NB4 (cell line): Measurements from ENCODE around the gene NTM.

Source experiments
- DNase-seq: peaks from one replicate; pipeline ENCODE4 v3.0.0; 2010; ENCODE audit warnings: low read depth
- H3K4me3 ChIP-seq: one replicate; pipeline ENCODE4 v1.5.1; 2011; ENCODE audit warnings: mild to moderate bottlenecking, low read depth, low read length, moderate library complexity
- CTCF ChIP-seq: IDR thresholded peaks from one replicate; pipeline ENCODE4 v1.5.1; 2012; ENCODE audit warnings: low read depth, low read length
- MAX ChIP-seq: IDR thresholded peaks from 2 replicates; pipeline ENCODE4 v1.6.1; 2011; ENCODE audit warnings: low read depth, low read length
- MYC ChIP-seq: IDR thresholded peaks from 2 replicates; pipeline ENCODE4 v1.6.1; 2011; ENCODE audit warnings: low read depth, low read length
- POLR2A ChIP-seq: IDR thresholded peaks from 2 replicates; pipeline ENCODE4 v1.6.1; 2011; ENCODE audit warnings: mild to moderate bottlenecking; ENCODE audit not compliant: insufficient read length; ENCODE audit errors: extremely low read depth

Gene NTM

GRCh38 chr11:131654849-131655248, 284.4 kb downstream of the NTM start:
- DNase-seq: no peak
- H3K4me3 ChIP-seq: no peak overlapping the region
- no peak for TF ChIP-seq MYC
- no peak for TF ChIP-seq MAX
- no peak for TF ChIP-seq CTCF
- no peak for TF ChIP-seq POLR2A

GRCh38 chr11:131656179-131656838, 285.9 kb downstream of the NTM start:
- DNase-seq: no peak
- no peak overlapping the region for H3K4me3 ChIP-seq
- no peak for TF ChIP-seq CTCF
- no peak for TF ChIP-seq MAX
- TF ChIP-seq MYC: no peak
- no peak for TF ChIP-seq POLR2A

GRCh38 chr11:131656839-131657211, 286.4 kb downstream of the NTM start:
- no peak for DNase-seq
- H3K4me3 ChIP-seq: no peak overlapping the region
- TF ChIP-seq MYC (no peak), CTCF (no peak), POLR2A (no peak), MAX (no peak)

GRCh38 chr11:131658414-131658813, 288.0 kb downstream of the NTM start:
- TF ChIP-seq MAX (no peak), POLR2A (no peak), MYC (no peak)
- no peak overlapping the region for H3K4me3 ChIP-seq
- no peak for DNase-seq

- TF ChIP-seq MYC (no peak), POLR2A (no peak), MAX (no peak), CTCF (no peak)
Measured at GRCh38 chr11:131658952-131659351, 288.5 kb downstream of the NTM start.

GRCh38 chr11:131659931-131660330, 289.5 kb downstream of the NTM start:
- H3K4me3 ChIP-seq: no peak overlapping the region
- no peak for DNase-seq
- TF ChIP-seq POLR2A (no peak), CTCF (no peak), MAX (no peak), MYC (no peak)

More at GRCh38 chr11:131658952-131659351, 288.5 kb downstream of the NTM start:
- no peak for DNase-seq
- no peak overlapping the region for H3K4me3 ChIP-seq
